A549 (cell line): ENCODE data around the gene CNTN4.

Experiments used
- BHLHE40 ChIP-seq: IDR thresholded peaks from 2 replicates; pipeline ENCODE4 v1.6.1; 2012; ENCODE audit warnings: low read depth, low read length, inconsistent platforms
- NFE2L2 ChIP-seq: fragments of 150-350 bp; conservative IDR thresholded peaks from 2 replicates; pipeline ENCODE4 v1.6.1; 2014; ENCODE audit warnings: low read length
- POLR2AphosphoS2 ChIP-seq: conservative IDR thresholded peaks from 2 replicates; pipeline ENCODE4 v1.6.1; 2012; ENCODE audit warnings: low read length, improper control_type of control experiment, inconsistent platforms
- SMC3 ChIP-seq: fragments of >200 bp; sonication (Bioruptor Twin); formaldehyde crosslinking; IDR thresholded peaks from 3 replicates; pipeline ENCODE4 v1.6.1; 2018; ENCODE audit warnings: inconsistent platforms
- TF ChIP-seq, protein P1 (sequence below): fragments of >200 bp; sonication (Bioruptor Twin); formaldehyde crosslinking; IDR thresholded peaks from 3 replicates; pipeline ENCODE4 v1.5.1; 2016

DNA sequence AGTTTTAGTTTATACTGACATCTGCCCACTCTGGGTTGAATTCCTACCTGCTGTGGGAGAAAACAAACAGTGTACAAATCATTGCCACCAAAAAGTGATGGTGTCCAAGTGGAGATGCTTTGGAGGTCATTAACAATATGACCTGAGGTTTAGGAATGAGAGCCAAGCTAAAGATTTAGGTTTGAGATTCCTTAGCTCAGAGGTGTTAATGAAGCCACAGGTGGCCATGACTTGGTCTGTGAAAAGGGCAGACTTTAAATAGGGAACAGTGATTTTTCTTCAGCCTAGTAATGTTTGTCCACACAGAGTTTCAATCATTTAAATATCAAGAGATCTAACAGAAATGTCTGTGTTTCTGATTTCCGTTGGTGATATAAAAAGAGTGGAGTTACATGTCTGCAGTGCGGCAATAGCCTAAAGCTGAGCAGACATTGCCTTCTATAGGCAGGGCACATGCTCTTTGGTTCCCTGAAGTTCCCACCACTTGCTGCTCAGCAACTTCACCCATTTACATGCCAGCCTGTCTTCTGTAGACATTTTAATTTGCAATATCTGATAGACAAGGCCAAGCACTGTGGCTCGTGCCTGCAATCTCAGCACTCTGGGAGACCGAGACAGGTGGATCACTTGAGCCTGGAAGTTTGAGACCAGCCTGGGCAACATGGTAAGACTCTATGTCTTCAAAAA, 588.3 kb downstream of the CNTN4 start:
- TF ChIP-seq SMC3 (no peak), NFE2L2 (no peak), POLR2AphosphoS2 (no peak), BHLHE40 (no peak)
- TF ChIP-seq, protein P1, sequence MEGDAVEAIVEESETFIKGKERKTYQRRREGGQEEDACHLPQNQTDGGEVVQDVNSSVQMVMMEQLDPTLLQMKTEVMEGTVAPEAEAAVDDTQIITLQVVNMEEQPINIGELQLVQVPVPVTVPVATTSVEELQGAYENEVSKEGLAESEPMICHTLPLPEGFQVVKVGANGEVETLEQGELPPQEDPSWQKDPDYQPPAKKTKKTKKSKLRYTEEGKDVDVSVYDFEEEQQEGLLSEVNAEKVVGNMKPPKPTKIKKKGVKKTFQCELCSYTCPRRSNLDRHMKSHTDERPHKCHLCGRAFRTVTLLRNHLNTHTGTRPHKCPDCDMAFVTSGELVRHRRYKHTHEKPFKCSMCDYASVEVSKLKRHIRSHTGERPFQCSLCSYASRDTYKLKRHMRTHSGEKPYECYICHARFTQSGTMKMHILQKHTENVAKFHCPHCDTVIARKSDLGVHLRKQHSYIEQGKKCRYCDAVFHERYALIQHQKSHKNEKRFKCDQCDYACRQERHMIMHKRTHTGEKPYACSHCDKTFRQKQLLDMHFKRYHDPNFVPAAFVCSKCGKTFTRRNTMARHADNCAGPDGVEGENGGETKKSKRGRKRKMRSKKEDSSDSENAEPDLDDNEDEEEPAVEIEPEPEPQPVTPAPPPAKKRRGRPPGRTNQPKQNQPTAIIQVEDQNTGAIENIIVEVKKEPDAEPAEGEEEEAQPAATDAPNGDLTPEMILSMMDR = no peak
